Fibroblast of skin of abdomen (primary cell): ENCODE measurements around the gene UPP1.
"Not testable (repeated sequence)": the region's sequence is repeated elsewhere in the genome, so short reads cannot be mapped to it uniquely, and the experiment has no call there.

Experiments
- DNase-seq: peaks from one replicate; pipeline ENCODE4 v3.0.0-alpha.2; 2013

Gene UPP1

GRCh38 chr7:48112401-48113165, 23.5 kb downstream of the UPP1 start:
- peak; percentile 81 for DNase-seq

GRCh38 chr7:48113275-48113674, 24.2 kb downstream of the UPP1 start:
- no peak for DNase-seq

- no peak for DNase-seq
Observed at GRCh38 chr7:48114115-48114514, 25.1 kb downstream of the UPP1 start.

- DNase-seq, result no peak
Observed at GRCh38 chr7:48114589-48114988, 25.5 kb downstream of the UPP1 start.

GRCh38 chr7:48116043-48116442, 27.0 kb downstream of the UPP1 start:
- DNase-seq, result no peak

- DNase-seq, result peak; percentile 75
Observed at GRCh38 chr7:48118041-48118440, 29.0 kb downstream of the UPP1 start.

- DNase-seq, result not testable (repeated sequence)
Observed at GRCh38 chr7:48120536-48120935, 31.5 kb downstream of the UPP1 start.

- no peak for DNase-seq
Observed at GRCh38 chr7:48126037-48126436, 37.0 kb downstream of the UPP1 start.

- peak; percentile 89 for DNase-seq
Observed at GRCh38 chr7:48130658-48131108, 41.6 kb downstream of the UPP1 start.

GRCh38 chr7:48132792-48133191, 43.7 kb downstream of the UPP1 start:
- DNase-seq, result no peak

GRCh38 chr7:48139459-48139858, 50.4 kb downstream of the UPP1 start:
- no peak for DNase-seq

- peak; percentile 26 for DNase-seq
Observed at GRCh38 chr7:48140001-48140681, 51.1 kb downstream of the UPP1 start.

- peak; percentile 31 for DNase-seq
Observed at GRCh38 chr7:48141521-48141920, 52.5 kb downstream of the UPP1 start.

GRCh38 chr7:48144291-48144768, 55.3 kb downstream of the UPP1 start:
- DNase-seq, result no peak

- no peak for DNase-seq
Observed at GRCh38 chr7:48147078-48147591, 58.1 kb downstream of the UPP1 start.

GRCh38 chr7:48147690-48148089, 58.6 kb downstream of the UPP1 start:
- not testable (repeated sequence) for DNase-seq

- no peak for DNase-seq
Observed at GRCh38 chr7:48148311-48148710, 59.2 kb downstream of the UPP1 start.

- no peak for DNase-seq
Observed at GRCh38 chr7:48149058-48149457, 60.0 kb downstream of the UPP1 start.

- no peak for DNase-seq
Observed at GRCh38 chr7:48150086-48150485, 61.0 kb downstream of the UPP1 start.

- DNase-seq, result peak; percentile 59
Observed at GRCh38 chr7:48154792-48155413, 65.8 kb downstream of the UPP1 start.
